GM12801 (cell line): ENCODE measurements around the gene PTPRO.

ENCODE experiments used
- TF ChIP-seq, protein P1 (sequence below): IDR thresholded peaks from one replicate; pipeline ENCODE4 v1.5.1; 2011; ENCODE audit warnings: control low read depth; ENCODE audit not compliant: insufficient read length; ENCODE audit errors: extremely low read depth

Gene PTPRO

GRCh38 chr12:15633201-15633600, 310.9 kb downstream of the PTPRO start:
- TF ChIP-seq, protein P1, sequence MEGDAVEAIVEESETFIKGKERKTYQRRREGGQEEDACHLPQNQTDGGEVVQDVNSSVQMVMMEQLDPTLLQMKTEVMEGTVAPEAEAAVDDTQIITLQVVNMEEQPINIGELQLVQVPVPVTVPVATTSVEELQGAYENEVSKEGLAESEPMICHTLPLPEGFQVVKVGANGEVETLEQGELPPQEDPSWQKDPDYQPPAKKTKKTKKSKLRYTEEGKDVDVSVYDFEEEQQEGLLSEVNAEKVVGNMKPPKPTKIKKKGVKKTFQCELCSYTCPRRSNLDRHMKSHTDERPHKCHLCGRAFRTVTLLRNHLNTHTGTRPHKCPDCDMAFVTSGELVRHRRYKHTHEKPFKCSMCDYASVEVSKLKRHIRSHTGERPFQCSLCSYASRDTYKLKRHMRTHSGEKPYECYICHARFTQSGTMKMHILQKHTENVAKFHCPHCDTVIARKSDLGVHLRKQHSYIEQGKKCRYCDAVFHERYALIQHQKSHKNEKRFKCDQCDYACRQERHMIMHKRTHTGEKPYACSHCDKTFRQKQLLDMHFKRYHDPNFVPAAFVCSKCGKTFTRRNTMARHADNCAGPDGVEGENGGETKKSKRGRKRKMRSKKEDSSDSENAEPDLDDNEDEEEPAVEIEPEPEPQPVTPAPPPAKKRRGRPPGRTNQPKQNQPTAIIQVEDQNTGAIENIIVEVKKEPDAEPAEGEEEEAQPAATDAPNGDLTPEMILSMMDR = no peak

DNA sequence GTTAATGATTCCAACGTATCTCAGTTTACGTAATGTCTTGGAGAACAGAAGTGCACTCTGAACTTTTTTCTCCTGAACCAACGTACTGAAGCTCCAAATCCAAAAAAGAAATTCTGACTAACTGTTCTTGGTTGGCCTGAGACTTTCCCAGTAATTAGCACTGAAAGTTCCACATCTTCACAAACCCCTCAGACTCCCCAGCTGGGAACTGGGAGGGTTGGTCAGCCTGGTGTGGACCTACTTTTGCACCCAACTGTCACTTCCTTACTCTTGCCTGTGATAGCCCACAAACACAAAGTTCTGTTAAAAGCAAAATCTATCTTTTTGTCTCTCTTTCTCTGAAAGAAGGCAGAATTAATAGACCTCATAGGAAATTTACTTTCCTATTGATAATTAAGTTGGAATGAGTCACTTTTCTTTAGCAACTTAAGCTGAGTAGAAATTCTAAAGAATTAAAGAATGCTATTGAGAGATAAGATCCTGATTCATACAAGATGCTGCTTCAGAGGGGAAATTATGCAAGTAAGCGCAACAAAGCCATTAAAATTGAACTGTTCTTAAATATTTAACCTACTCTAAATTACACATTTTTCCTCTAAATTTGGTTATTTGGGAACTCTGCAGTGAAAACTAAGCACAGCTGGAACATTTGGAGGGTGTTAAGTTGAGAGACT, 311.8 kb downstream of the PTPRO start:
- TF ChIP-seq, protein P1 = no peak

DNA sequence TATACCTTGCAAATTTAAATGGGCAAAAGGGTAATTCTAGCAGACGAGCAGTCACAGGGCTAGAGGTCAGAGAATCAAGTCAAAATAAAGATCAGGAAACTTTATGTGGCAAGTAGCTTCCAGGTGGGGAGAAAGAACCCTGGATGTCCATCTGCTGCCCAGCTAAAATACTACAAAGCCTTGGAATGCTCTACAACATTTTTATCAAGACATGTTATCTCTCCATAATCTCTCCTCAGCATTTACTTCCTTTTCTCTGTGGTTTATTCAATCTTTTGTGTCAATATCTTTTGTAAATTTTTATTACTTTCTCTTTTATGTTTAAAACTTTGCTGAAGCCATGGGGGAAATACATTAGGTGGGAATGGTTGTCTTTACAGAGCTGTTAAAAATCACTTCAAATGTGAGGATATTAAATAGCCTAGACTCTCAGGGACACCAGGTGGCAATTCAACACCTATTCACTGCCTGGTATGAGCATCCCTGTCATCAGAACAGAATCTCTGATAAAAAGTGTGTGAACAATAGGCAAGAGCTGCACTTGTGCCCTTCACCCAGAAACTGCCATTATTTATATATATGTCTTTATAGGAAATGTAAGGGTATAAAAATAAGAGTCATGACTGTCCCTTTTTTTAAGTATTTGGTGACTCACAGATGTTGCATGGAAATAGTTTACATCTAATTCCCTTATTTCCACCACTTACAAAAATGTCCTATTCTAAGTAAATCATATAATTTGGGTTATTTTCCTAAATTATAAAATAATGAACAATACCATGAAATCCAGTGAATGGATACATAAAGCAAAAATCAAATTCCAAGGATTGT, 314.0 kb downstream of the PTPRO start:
- TF ChIP-seq, protein P1 = no peak

GRCh38 chr12:15638231-15638630, 315.9 kb downstream of the PTPRO start:
- TF ChIP-seq, protein P1 = no peak

GRCh38 chr12:15644700-15645099, 322.4 kb downstream of the PTPRO start:
- TF ChIP-seq, protein P1 = no peak

GRCh38 chr12:15646581-15646980, 324.3 kb downstream of the PTPRO start:
- TF ChIP-seq, protein P1 = no peak
